Mesendoderm (in vitro differentiated cells): Measurements from ENCODE around the gene TMEM134.

Experiments
- DNase-seq: peaks from one replicate; pipeline ENCODE4 v3.0.0; 2013
- H2AK5ac ChIP-seq: 2 replicates; pipeline ENCODE4 v1.6.1; 2013; ENCODE audit warnings: low read length, inconsistent platforms
- H2BK120ac ChIP-seq: 2 replicates; pipeline ENCODE4 v1.6.1; 2013; ENCODE audit warnings: low read depth, mild to moderate bottlenecking, low read length, moderate library complexity, mixed read lengths
- H2BK15ac ChIP-seq: replicated peaks from 2 replicates; pipeline ENCODE4 v1.6.1; 2013; ENCODE audit warnings: low read depth, mild to moderate bottlenecking, moderate library complexity
- H2BK5ac ChIP-seq: 2 replicates; pipeline ENCODE4 v1.6.1; 2013; ENCODE audit warnings: low read length, inconsistent platforms
- H3K18ac ChIP-seq: 2 replicates; pipeline ENCODE4 v1.6.1; 2013; ENCODE audit warnings: mild to moderate bottlenecking, low read length, mixed read lengths
- H3K23ac ChIP-seq: one replicate; pipeline ENCODE4 v1.6.1; 2013; ENCODE audit warnings: low read length
- H3K27ac ChIP-seq: 2 replicates; pipeline ENCODE4 v1.5.1; 2013; ENCODE audit warnings: low read depth, mild to moderate bottlenecking, inconsistent platforms, low read length, moderate library complexity
- H3K27me3 ChIP-seq: 2 replicates; pipeline ENCODE4 v1.6.1; 2013; ENCODE audit warnings: low read length, control low read depth, mild to moderate bottlenecking, inconsistent platforms; ENCODE audit not compliant: insufficient read depth, poor library complexity
- H3K36me3 ChIP-seq: 2 replicates; pipeline ENCODE4 v1.6.1; 2013; ENCODE audit warnings: low read length, inconsistent platforms; ENCODE audit not compliant: control insufficient read depth, insufficient read depth
- H3K4ac ChIP-seq: one replicate; pipeline ENCODE4 v1.6.1; 2013; ENCODE audit warnings: low read depth, mild to moderate bottlenecking, low read length, moderate library complexity
- H3K4me1 ChIP-seq: 2 replicates; pipeline ENCODE4 v1.6.1; 2013; ENCODE audit warnings: low read depth, low read length, inconsistent platforms; ENCODE audit not compliant: control insufficient read depth
- H3K4me2 ChIP-seq: 2 replicates; pipeline ENCODE4 v1.6.1; 2013; ENCODE audit warnings: low read length
- H3K4me3 ChIP-seq: 2 replicates; pipeline ENCODE4 v1.5.1; 2013; ENCODE audit warnings: mild to moderate bottlenecking, low read length
- H3K56ac ChIP-seq: one replicate; pipeline ENCODE4 v1.6.1; 2013; ENCODE audit warnings: low read length
- H3K79me1 ChIP-seq: 2 replicates; pipeline ENCODE4 v1.6.1; 2013; ENCODE audit warnings: low read length, inconsistent platforms
- H3K79me2 ChIP-seq: 2 replicates; pipeline ENCODE4 v1.6.1; 2013; ENCODE audit warnings: mild to moderate bottlenecking, low read length; ENCODE audit not compliant: control insufficient read depth, insufficient read depth
- H3K9ac ChIP-seq: 2 replicates; pipeline ENCODE4 v1.6.1; 2013; ENCODE audit warnings: low read length, inconsistent platforms
- H4K5ac ChIP-seq: one replicate; pipeline ENCODE4 v1.6.1; 2013; ENCODE audit warnings: low read length
- H4K8ac ChIP-seq: one replicate; pipeline ENCODE4 v1.6.1; 2013; ENCODE audit warnings: low read depth, mild to moderate bottlenecking, control low read depth, low read length, moderate library complexity
- WGBS: extraction: QIAGEN DNeasy Blood & Tissue Kit; methylation state at CpG from one replicate; pipeline ENCODE4 v1.1.7; 2013; ENCODE audit warnings: low lambda C conversion rate, missing lambda C conversion rate; ENCODE audit not compliant: insufficient coverage; ENCODE audit errors: extremely low coverage; 5-methylcytosine and 5-hydroxymethylcytosine counted together

TMEM134 gene

GRCh38 chr11:67421430-67422031 is 47.5 kb downstream of the TMEM134 start:
- H2AK5ac ChIP-seq: no peak overlapping the region
- peak overlapping the region; percentile 15 for H3K9ac ChIP-seq
- H2BK15ac ChIP-seq: no peak overlapping the region
- H3K27ac ChIP-seq: no peak overlapping the region
- H3K4me3 ChIP-seq: no peak overlapping the region
- no peak overlapping the region for H4K5ac ChIP-seq
- H3K79me1 ChIP-seq: no peaks in the 10 kb centered on the region
- H3K4me2 ChIP-seq: peak overlapping the region; percentile 33
- DNase-seq: no peak
- H3K4ac ChIP-seq: no peak overlapping the region
- no peak overlapping the region for H4K8ac ChIP-seq
- no CpG with 5 or more reads among the region's 22 CpGs for WGBS
- no peak overlapping the region for H2BK5ac ChIP-seq
- H3K79me2 ChIP-seq: no peaks in the 10 kb centered on the region
- no peak overlapping the region for H3K23ac ChIP-seq
- H3K4me1 ChIP-seq: no peaks in the 10 kb centered on the region
- H2BK120ac ChIP-seq: no peak overlapping the region
- no peak overlapping the region for H3K18ac ChIP-seq
- peak overlapping the region; percentile 44 for H3K56ac ChIP-seq
- H3K27me3 ChIP-seq: no peaks in the 10 kb centered on the region
- no peaks in the 10 kb centered on the region for H3K36me3 ChIP-seq

GRCh38 chr11:67420646-67421429 is 48.2 kb downstream of the TMEM134 start:
- no peak overlapping the region for H2BK120ac ChIP-seq
- DNase-seq: peak; percentile 97
- H4K5ac ChIP-seq: no peak overlapping the region
- peak overlapping the region; percentile 92 for H3K9ac ChIP-seq
- no CpG with 5 or more reads among the region's 97 CpGs for WGBS
- H3K18ac ChIP-seq: peak overlapping the region; percentile 9
- peak overlapping the region; percentile 91 for H3K4me2 ChIP-seq
- H4K8ac ChIP-seq: no peak overlapping the region
- no peak overlapping the region for H2BK5ac ChIP-seq
- no peak overlapping the region for H2AK5ac ChIP-seq
- peak overlapping the region; percentile 51 for H3K27ac ChIP-seq
- H3K36me3 ChIP-seq: no peaks in the 10 kb centered on the region
- peak overlapping the region; percentile 95 for H3K56ac ChIP-seq
- no peaks in the 10 kb centered on the region for H3K79me1 ChIP-seq
- no peaks in the 10 kb centered on the region for H3K79me2 ChIP-seq
- no peak overlapping the region for H2BK15ac ChIP-seq
- H3K27me3 ChIP-seq: no peaks in the 10 kb centered on the region
- no peaks in the 10 kb centered on the region for H3K4me1 ChIP-seq
- no peak overlapping the region for H3K4ac ChIP-seq
- no peak overlapping the region for H3K23ac ChIP-seq
- H3K4me3 ChIP-seq: peak overlapping the region; percentile 38

- Histone ChIP-seq H3K27ac (no peak overlapping the region), H3K4me2 (peak overlapping the region; percentile 91), H3K4me1 (no peaks in the 10 kb centered on the region), H2BK15ac (no peak overlapping the region), H2BK5ac (no peak overlapping the region), H3K9ac (peak overlapping the region; percentile 92), H3K79me1 (no peaks in the 10 kb centered on the region), H4K5ac (no peak overlapping the region), H3K23ac (no peak overlapping the region), H3K4me3 (no peak overlapping the region), H3K18ac (peak overlapping the region; percentile 9), H2BK120ac (no peak overlapping the region), H3K79me2 (no peaks in the 10 kb centered on the region), H3K27me3 (no peaks in the 10 kb centered on the region), H4K8ac (no peak overlapping the region), H3K56ac (peak overlapping the region; percentile 95), H2AK5ac (no peak overlapping the region), H3K4ac (no peak overlapping the region), H3K36me3 (no peaks in the 10 kb centered on the region)
- no peak for DNase-seq
- no CpG with 5 or more reads among the region's 15 CpGs for whole genome bisulfite sequencing
Measured at GRCh38 chr11:67420147-67420645, 48.9 kb downstream of the TMEM134 start.

- no peak overlapping the region for H3K27ac ChIP-seq
- H3K79me2 ChIP-seq: no peaks in the 10 kb centered on the region
- no peak overlapping the region for H3K4ac ChIP-seq
- no peak overlapping the region for H2BK5ac ChIP-seq
- no peaks in the 10 kb centered on the region for H3K79me1 ChIP-seq
- no peak overlapping the region for H3K23ac ChIP-seq
- no peak for DNase-seq
- H3K4me2 ChIP-seq: no peak overlapping the region
- H3K18ac ChIP-seq: no peak overlapping the region
- H3K36me3 ChIP-seq: no peaks in the 10 kb centered on the region
- no CpG with 5 or more reads among the region's 21 CpGs for WGBS
- H3K27me3 ChIP-seq: no peaks in the 10 kb centered on the region
- no peak overlapping the region for H3K4me3 ChIP-seq
- no peaks in the 10 kb centered on the region for H3K4me1 ChIP-seq
- H3K9ac ChIP-seq: no peak overlapping the region
- H3K56ac ChIP-seq: peak overlapping the region; percentile 95
- no peak overlapping the region for H2BK15ac ChIP-seq
- H4K5ac ChIP-seq: no peak overlapping the region
- H2BK120ac ChIP-seq: no peak overlapping the region
- H2AK5ac ChIP-seq: no peak overlapping the region
- H4K8ac ChIP-seq: no peak overlapping the region
Measured at GRCh38 chr11:67419325-67420049, 49.6 kb downstream of the TMEM134 start.

- Histone ChIP-seq H3K27ac (no peak overlapping the region), H2BK15ac (no peak overlapping the region), H3K36me3 (no peaks in the 10 kb centered on the region), H3K79me2 (no peaks in the 10 kb centered on the region), H3K4me2 (no peak overlapping the region), H3K23ac (no peak overlapping the region), H3K4ac (no peak overlapping the region), H3K9ac (no peak overlapping the region), H3K27me3 (no peaks in the 10 kb centered on the region), H3K4me3 (no peak overlapping the region), H3K79me1 (no peaks in the 10 kb centered on the region), H4K8ac (no peak overlapping the region), H2BK120ac (no peak overlapping the region), H2AK5ac (no peak overlapping the region), H2BK5ac (no peak overlapping the region), H3K18ac (no peak overlapping the region), H4K5ac (no peak overlapping the region), H3K56ac (no peak overlapping the region), H3K4me1 (no peaks in the 10 kb centered on the region)
- DNase-seq: no peak
- WGBS: no CpG with 5 or more reads among the region's 26 CpGs
Measured at GRCh38 chr11:67418476-67419281, 50.4 kb downstream of the TMEM134 start.
